ENCODE results near the gene DENR.
A peak's percentile ranks its signal among the peaks of the same experiment; 100 is the strongest.
"Not testable (repeated sequence)": the region's sequence is repeated elsewhere in the genome, so short reads cannot be mapped to it uniquely, and the experiment has no call there.

Gene DENR

DNA sequence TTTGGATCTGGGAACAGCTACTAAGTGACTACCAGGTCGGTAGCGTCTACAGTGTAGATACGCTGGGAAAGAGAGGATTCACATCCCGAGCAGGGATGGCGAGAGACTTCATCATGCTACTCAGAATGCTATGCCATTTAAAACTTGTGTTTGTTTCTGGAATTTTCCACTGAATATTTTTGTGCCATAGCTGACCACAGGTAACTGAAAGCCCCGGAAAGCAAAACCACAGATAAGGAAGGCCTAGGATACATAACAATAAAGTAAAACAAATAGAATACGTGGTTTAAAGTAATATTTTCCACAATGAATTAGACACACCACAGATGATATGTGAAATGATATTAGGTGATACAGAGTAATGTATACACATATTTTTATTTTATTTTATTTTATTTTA is 14.1 kb upstream of the DENR start:
- no peak for DNase-seq (ENCODE audit: extremely low read depth in 1 of 2, low read depth in 1 of 2)

- DNase-seq (ENCODE audit: extremely low read depth in 1 of 2, low read depth in 1 of 2) = no peak
Observed at GRCh38 chr12:122740351-122740750, 12.3 kb upstream of the DENR start.

DNA sequence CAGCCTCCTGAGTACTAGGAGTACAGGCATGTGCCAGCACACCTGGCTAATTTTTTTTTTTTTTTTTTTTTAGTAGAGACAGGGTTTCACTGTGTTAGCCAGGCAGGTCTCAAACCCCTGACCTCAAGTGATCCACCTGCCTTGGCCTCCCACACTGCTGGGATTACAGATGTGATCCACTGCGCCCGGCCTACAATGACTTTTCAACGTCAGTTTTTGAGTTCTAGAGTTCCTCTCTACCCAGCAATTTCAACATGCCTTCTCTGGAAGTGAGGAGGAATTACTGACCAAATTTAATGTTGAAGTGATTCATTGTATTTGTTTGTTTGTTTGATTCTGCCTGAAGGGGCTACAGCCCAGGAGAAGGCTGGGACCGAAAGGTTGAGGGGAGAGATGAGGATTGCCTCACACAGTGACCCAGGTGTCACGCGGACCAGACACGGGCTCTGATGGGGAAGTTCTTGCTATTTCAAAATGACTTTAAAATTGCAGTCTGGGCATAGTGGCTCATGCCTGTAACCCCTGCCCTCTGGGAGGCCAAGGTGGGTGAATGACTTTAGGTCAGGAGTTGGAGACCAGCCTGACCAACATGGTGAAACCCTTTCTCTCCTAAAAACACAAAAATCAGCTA is 8.6 kb upstream of the DENR start:
- DNase-seq (ENCODE audit: extremely low read depth in 1 of 2, low read depth in 1 of 2) = no peak

DNA sequence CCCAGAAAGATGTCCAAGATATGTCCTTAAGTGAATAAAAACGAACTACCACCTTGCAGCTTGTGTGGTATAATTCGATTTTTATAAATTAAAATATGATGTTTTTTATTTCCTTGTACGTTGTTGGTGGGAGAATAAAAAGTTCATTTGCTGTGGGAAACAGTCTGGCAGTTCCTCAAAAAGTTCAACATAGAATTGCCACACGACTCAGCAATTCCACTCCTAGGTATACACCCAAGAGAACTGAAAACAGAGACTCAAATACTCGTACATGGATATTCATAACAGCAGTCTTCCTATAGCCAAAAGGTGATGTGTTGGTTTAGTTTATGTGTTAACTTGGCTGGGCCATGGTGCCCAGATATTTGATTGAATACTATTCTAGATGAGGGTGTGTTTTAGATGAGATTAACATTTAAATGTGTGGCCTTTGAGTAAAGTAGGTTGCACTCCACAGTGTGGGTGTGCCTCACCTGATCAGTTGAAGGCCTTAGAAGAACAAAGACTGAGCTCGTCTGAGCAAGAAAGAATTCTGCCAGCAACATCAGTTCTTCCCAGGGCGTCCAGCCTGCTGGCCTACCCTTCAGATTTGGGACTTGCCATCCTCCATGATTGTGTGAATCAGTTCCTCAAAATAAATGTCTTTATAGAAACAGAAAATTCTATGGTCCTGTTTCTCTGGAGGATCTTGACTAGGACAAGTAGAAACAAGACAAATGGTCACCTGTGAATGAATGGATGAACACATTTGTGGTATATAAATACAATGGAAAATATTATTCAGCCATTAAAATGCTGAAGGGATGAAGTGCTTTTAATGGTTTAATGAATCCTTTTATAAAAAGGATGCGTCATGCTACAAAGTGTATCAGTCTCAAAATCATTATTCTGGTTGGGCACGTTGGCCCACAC is 5.1 kb upstream of the DENR start:
- no peak for DNase-seq (ENCODE audit: extremely low read depth in 1 of 2, low read depth in 1 of 2)

DNA sequence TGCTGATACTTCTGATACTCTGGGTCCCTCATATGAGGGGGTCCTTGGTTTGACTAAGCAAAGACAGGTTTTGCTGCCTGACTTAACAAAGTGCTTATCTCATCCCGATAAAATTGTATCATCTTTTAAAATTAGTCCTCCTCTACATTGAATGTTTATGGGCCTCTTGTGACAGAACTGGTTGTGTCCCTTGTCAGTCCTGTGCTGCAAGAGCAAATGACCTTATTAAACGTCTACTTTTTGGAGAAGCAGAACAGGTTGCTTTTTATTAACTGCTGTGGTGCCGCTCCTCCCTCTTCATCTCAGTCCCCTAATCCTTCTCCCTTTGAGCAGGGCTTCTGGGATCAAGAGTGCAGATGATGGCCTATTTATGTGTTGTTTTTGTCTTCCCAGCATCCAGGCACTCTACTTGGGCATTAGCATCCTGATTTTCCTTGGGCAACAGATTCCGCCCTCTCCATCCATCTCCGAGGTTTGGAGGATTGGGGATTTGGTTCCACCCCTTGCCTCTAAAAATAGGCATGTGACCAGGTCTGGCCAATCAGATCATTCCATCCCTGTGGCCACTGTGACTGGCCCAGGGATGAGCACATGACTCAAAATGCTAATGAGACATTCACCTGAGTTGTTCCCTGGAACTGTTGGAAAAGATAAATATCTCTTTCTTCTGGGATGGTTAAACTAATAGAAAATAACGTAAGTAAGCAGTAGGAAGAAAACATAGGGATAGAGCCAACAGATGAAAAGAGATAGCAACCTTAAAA is 2.9 kb upstream of the DENR start:
- no peak for DNase-seq (ENCODE audit: extremely low read depth in 1 of 2, low read depth in 1 of 2)

GRCh38 chr12:122750781-122751515 is 1.7 kb upstream of the DENR start:
- not testable (repeated sequence) for DNase-seq (ENCODE audit: extremely low read depth in 1 of 2, low read depth in 1 of 2)

DNA sequence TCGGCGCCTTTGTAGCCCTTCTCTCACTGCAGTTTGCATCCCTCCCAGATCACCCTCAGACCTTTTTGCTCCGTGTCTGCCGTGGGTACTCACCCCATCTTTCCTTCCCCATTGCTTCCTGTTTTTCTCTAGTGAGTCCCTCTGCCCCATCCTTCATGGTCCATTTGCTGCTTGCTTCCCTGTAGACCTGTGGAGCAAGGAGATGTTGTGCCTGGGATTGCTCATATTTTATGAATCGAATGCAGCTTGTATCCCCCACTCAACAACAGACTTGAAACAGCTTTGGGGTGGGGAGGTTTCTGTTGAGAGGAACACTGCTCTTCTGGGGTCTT is 661 bp downstream of the DENR start:
- no peak for DNase-seq (ENCODE audit: extremely low read depth in 1 of 2, low read depth in 1 of 2)

GRCh38 chr12:122754790-122755189 is 2.2 kb downstream of the DENR start:
- no peak for DNase-seq (ENCODE audit: extremely low read depth in 1 of 2, low read depth in 1 of 2)

DNA sequence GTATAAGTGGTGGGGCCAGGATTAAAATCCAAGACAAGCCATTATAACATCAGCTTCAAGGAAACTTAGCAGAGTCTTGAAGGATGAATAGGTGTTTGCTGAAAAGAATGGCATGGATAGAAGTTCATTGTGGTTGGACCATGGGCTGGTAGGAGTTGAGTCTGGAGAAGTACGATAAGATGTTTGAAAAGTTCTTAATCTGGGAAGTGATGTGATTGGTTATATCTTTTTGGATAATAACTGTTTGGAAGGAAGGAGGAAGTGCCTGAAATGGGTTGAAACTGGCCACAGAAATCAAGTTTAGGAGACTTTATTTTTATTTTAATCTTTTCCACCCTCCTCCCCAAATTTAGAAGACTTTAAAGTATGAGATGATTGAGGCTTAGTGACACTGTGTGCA is 4.9 kb downstream of the DENR start:
- DNase-seq (ENCODE audit: extremely low read depth in 1 of 2, low read depth in 1 of 2) = no peak

- no peak for DNase-seq (ENCODE audit: extremely low read depth in 1 of 2, low read depth in 1 of 2)
Observed at GRCh38 chr12:122785503-122785902, 32.9 kb downstream of the DENR start.

DNA sequence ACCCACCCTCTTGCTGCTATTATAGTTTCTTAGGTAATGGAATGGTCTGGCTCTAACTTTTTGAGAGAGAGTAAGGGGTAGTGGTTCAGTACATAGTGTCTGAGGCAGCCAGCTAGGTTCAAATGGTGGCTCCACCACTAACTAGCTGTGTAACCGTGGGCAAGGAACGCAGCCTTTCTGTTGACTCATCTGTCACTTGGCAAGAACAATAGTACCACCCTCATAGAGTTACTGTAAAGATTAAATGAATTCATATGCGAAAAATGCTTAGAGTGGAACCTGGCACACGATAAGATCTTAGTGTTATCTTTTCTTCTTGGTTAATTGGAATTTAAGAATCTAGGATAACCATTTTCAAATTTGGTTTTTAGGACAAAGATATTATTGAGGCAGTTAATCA is 35.8 kb downstream of the DENR start:
- no peak for DNase-seq (ENCODE audit: extremely low read depth in 1 of 2, low read depth in 1 of 2)

DNA sequence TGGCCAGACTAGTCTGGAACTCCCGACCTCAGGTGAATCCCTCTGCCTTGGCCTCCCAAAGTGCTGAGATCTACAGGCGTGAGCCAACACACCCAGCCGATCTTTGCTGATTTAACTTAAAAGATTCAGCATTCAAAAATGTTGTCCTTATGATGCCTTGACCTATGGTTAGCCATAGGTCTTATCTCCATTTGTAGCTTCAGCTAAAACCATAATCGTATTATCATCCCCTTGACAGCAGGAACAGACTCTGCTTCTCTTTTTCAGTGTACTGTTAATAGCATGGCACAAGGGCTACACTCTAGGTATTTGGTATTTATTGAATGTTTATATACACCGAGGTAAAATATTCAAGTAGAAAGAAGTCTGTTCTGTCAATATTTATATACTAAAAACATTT is 37.0 kb downstream of the DENR start:
- no peak for DNase-seq (ENCODE audit: extremely low read depth in 1 of 2, low read depth in 1 of 2)

DNA sequence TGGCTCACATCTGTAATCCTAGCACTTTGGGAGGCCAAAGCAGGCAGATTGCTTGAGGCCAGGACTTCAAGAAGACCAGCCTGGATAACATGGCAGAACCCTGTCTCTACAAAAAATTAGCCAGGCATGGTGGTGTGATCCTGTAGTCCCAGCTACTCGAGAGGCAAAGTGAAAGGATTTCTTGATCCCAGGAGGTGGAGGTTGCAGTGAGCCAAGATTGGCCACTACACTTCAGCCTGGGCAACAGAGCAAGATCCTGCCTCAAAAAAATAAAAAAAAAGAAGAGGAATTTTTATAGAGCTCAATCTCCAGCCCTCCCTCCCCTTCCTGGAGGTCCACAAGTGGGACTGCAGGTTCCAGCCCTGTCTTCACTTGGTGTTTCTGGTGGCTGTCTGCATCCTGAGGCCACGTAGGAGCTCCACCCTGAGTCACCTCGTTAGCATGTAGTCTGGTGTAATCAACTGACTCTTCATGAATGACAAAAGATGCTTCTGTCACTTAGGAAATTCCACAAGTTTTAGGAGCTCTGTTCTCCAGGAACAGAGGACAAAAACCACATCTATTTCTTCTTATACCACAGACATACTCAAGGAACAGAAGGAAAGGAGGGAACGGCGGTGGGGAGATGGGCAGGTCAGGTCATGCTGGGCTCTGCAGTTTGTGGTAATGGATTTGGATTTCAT is 37.9 kb downstream of the DENR start:
- no peak for DNase-seq (ENCODE audit: extremely low read depth in 1 of 2, low read depth in 1 of 2)

DNA sequence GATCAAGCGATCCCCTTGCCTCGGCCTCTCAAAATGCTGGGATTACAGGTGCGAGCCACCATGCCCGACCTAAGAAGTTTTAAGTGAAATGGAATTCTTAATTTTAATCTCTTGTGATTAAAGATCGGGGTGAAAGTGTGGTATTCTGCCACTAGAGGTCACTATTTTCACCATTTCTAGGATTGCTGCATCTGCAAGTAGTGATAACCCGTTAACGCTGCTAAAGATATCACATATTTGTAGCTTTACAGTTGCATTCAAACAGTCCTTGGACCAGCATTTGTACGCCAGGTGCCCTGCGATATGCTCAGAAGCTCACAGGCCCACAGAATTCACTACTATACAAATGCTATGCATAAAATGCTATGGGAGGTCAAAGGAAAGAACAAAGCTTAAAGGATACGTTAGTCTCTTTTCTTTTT is 41.1 kb downstream of the DENR start:
- no peak for DNase-seq (ENCODE audit: extremely low read depth in 1 of 2, low read depth in 1 of 2)

- DNase-seq (ENCODE audit: extremely low read depth in 1 of 2, low read depth in 1 of 2) = no peak
Observed at GRCh38 chr12:122795807-122796206, 43.2 kb downstream of the DENR start.

DNA sequence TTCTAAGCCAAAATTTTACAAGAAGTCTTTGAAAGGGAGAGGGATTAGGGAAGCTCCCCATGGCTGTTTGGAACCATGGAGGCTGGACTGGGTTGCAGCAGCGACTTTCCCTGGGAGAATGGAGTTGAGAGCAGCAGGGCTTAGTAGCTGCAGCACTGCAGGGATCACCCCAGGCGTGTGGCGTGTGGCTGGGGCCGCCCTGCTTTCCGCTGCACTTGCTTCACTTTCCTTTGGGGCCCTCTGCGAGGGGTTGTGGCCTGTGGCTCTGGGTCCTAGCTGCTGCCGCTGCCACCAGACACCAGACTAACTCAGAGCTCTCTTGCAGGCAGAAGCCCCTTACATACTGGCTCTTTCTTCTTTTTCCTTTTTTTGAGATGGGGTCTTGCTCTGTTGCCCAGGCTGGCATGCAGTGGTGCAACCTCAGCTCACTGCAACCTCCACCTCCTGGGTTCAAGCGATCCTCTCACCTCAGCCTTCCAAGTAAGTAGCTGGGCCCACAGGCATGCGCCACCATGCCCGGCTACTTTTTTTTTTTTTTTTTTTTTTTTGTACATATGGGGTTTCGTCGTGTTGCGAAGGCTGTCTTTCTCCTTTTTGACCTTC is 47.1 kb downstream of the DENR start:
- DNase-seq (ENCODE audit: extremely low read depth in 1 of 2, low read depth in 1 of 2) = peak in 1 of 2 donors; percentile 1

DNA sequence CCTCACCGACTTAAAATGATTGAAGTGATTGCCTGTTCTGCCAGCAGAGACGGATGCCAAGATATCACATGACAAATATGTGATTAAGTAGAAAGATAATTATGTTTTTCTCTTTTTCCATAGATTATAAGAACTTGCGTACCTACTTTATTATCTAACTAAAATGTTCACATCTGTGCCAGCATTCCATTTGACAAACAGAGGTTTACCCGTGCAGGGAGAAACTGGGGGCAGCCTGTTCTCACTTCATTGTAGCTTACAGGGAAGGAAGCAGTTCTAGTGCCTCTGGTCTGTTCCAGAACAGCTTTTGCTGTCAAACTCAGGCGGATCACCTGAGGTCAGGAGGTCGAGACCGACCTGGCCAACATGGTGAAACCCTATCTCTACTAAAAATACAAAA is 51.3 kb downstream of the DENR start:
- DNase-seq (ENCODE audit: extremely low read depth in 1 of 2, low read depth in 1 of 2) = no peak

- not testable (repeated sequence) for DNase-seq (ENCODE audit: extremely low read depth in 1 of 2, low read depth in 1 of 2)
Observed at GRCh38 chr12:122804957-122805356, 52.3 kb downstream of the DENR start.

DNA sequence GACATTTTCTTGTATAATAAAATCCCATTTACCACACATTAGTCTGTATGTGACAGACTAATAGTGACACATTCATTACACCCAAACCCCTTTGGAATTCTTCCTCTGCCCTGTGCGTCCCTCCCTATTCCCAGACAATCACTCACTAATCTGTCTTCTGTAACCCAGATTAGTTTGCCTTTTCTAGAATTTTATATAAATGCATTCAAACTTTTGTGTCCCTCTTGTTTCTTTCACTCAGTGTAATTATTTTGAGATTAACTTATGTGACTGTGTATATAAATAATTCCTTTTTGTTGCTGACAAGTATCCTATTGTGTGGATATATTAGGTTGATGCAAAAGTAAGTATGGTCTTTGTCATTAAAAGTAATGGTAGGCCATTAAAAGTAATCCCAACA is 55.0 kb downstream of the DENR start:
- DNase-seq (ENCODE audit: extremely low read depth in 1 of 2, low read depth in 1 of 2) = no peak

DNA sequence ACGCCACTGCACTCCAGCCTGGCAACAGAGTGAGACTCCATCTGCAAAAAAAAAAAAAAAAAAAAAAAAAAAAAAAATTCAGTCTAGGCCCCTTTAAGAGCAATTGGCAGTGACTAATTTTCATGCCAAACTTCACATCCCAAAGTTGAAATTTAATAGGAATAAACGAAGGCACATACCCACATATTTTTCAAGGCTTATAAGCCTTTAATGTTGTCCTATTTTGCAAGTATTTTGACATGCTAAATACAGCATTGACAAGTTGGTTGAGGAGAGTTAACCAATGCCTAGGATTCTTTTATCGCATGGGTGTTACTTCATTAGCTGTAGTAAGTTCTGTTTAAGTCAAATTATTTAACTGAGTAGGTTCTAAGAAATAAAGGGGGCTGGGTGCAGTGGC is 59.2 kb downstream of the DENR start:
- DNase-seq (ENCODE audit: extremely low read depth in 1 of 2, low read depth in 1 of 2) = no peak
